ENCODE data around the gene GNG13. TPM values are rescaled to one million over a fixed set of nuclear protein-coding genes. Genes with fewer than 3 reads are reported as not detected.
A peak's percentile ranks its signal among the peaks of the same experiment; 100 is the strongest.
"Not testable (repeated sequence)": the region's sequence is repeated elsewhere in the genome, so short reads cannot be mapped to it uniquely, and the experiment has no call there.

The GNG13 gene
- total RNA-seq, 2 donors from 2014 or later: not detected

DNA sequence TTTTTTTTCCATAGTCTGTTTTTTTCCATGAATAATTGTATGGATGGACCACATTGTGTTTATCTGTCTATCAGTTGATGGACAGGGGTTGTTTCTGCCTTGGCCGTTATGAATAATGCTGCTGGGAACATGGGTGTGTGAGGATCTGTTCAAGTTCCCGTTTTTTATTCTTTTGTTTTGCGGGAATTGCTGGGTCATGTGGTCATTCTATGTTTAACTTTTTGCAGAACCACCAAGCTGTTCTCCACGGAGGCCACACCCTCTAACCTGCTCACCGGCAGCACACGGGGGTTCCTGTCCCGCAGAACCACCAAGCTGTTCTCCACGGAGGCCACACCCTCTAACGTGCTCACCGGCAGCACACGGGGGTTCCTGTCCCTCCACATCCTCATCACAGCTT, 45.9 kb downstream of the GNG13 start:
- peak in 1 of 4 donors; percentile 16 for DNase-seq
- intact Hi-C loops (cut with DNase I): no loop called here
- no peak overlapping the region for H3K27ac ChIP-seq
- no peaks in the 10 kb centered on the region for H3K36me3 ChIP-seq (replicated peaks in 1 of 2; ENCODE audit: insufficient read depth in 1 of 2, low read depth in 2 of 2)
- no peak for ATAC-seq
- peaks cover 6% of the 10 kb centered on the region for H3K4me1 ChIP-seq
- H3K4me3 ChIP-seq: no peak overlapping the region
- H3K9me3 ChIP-seq: no peaks in the 10 kb centered on the region
- WGBS, 2 donors: 42 to 58% methylated on average over 11 of the region's 11 CpGs
- no peaks in the 10 kb centered on the region for H3K27me3 ChIP-seq
- TF ChIP-seq POLR2A (IDR thresholded peaks at IDR 0.05): no peak
- TF ChIP-seq, protein P1, sequence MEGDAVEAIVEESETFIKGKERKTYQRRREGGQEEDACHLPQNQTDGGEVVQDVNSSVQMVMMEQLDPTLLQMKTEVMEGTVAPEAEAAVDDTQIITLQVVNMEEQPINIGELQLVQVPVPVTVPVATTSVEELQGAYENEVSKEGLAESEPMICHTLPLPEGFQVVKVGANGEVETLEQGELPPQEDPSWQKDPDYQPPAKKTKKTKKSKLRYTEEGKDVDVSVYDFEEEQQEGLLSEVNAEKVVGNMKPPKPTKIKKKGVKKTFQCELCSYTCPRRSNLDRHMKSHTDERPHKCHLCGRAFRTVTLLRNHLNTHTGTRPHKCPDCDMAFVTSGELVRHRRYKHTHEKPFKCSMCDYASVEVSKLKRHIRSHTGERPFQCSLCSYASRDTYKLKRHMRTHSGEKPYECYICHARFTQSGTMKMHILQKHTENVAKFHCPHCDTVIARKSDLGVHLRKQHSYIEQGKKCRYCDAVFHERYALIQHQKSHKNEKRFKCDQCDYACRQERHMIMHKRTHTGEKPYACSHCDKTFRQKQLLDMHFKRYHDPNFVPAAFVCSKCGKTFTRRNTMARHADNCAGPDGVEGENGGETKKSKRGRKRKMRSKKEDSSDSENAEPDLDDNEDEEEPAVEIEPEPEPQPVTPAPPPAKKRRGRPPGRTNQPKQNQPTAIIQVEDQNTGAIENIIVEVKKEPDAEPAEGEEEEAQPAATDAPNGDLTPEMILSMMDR (IDR thresholded peaks at IDR 0.05): no peak

DNA sequence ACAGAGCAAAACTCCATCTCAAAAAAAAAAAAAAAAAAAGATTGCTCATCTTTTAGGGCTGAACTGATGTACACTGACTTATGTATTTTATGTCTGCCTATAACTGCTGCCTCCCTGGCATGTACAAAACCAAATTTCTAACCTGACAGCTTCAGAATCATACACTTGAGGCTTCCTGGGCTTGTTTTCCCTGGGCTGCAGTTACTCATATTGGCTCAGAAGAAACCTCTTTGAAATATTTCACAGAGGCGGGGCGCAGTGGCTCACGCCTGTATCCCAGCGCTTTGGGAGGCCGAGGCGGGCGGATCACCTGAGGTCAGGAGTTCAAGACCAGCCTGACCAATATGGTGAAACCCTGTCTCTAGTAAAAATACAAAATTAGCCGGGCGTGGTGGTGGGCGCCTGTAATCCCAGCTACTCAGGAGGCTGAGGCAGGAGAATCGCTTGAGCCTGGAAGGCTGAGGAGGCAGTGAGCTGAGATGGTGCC, 46.4 kb downstream of the GNG13 start:
- DNase-seq; H3K9me3 ChIP-seq; H3K27ac ChIP-seq; intact Hi-C loops (cut with DNase I); H3K27me3 ChIP-seq; H3K4me1 ChIP-seq; ATAC-seq; H3K4me3 ChIP-seq; H3K36me3 ChIP-seq (replicated peaks in 1 of 2; ENCODE audit: insufficient read depth in 1 of 2, low read depth in 2 of 2): not testable (repeated sequence)
- 73 to 80% methylated on average over 11 of the region's 11 CpGs for WGBS, 2 donors

DNA sequence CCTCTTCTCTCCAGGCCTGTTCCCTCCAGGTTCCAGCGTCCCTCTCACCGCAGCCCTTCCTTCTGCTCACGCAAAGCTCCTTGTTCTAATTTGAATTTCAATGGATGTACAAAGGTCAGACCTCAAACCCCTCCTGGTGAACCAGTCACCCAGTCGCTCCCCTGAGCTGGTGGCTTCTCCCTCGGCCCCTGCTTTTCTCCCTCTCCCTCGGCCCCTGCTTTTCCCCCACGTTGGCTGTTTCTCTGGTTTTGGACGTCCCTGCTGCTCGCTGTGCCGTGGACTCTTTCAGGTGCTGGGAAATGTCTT, 48.6 kb downstream of the GNG13 start:
- no peaks in the 10 kb centered on the region for H3K36me3 ChIP-seq (replicated peaks in 1 of 2; ENCODE audit: insufficient read depth in 1 of 2, low read depth in 2 of 2)
- no peak for TF ChIP-seq POLR2A (IDR thresholded peaks at IDR 0.05)
- TF ChIP-seq, protein P1 (IDR thresholded peaks at IDR 0.05): no peak
- intact Hi-C loops (cut with DNase I): no loop called here
- H3K27me3 ChIP-seq: no peaks in the 10 kb centered on the region
- H3K27ac ChIP-seq: no peak overlapping the region
- DNase-seq (no peak), ATAC-seq (no peak)
- WGBS, 2 donors: 12 to 18% methylated on average over 10 of the region's 10 CpGs
- H3K4me3 ChIP-seq: no peak overlapping the region
- H3K9me3 ChIP-seq: no peaks in the 10 kb centered on the region
- H3K4me1 ChIP-seq: peaks cover 6% of the 10 kb centered on the region

DNA sequence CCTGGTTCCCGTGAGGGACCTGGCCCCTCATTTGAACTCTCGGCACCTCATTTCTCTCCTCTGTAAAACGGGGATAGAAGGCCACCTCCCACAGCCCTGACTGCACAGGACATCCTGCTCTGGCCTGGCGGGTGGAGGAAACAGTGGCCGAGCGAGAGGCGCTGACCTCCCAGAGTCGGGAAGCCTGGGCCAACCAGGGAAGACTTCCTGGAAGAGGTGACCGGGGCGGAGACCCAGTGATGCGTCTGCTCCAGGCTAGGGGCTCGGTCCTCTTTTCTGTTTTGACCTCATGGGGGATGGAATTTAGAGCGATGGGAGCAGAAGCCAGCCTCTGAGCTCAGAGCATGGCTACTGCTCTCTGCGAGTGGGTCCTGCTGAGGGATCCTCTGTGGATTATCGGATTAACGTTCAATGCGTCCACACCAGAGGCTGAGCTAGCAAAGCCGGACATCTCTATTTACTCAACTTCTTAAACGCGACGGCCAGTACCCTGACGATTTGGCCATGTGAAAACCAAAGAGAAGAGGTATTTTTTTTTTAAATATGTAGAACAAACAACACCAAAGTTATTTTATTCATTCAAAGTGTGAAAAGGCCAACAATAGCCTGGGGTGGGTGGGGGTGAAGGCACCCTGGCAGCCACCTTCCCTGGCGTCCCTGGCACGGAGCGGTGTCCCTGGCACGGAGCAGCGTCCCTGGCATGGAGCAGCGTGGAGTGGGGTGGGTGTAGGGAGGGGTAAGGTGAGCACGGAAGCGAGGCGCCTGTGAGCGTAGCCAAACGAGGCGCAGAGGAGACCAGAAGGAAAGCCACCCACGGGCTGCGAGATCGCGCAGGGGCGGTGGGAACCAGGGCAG, 49.2 kb downstream of the GNG13 start:
- no peaks in the 10 kb centered on the region for H3K27me3 ChIP-seq
- 25 to 31% methylated on average over 28 to 38 of the region's 39 CpGs for WGBS, 2 donors
- TF ChIP-seq, protein P1 (IDR thresholded peaks at IDR 0.05): no peak
- TF ChIP-seq POLR2A (IDR thresholded peaks at IDR 0.05): no peak
- no peaks in the 10 kb centered on the region for H3K9me3 ChIP-seq
- intact Hi-C loops (cut with DNase I): no loop called here
- no peak overlapping the region for H3K4me3 ChIP-seq
- H3K4me1 ChIP-seq: peaks cover 6% of the 10 kb centered on the region
- no peaks in the 10 kb centered on the region for H3K36me3 ChIP-seq (replicated peaks in 1 of 2; ENCODE audit: insufficient read depth in 1 of 2, low read depth in 2 of 2)
- peak; percentile 52 for ATAC-seq
- H3K27ac ChIP-seq: no peak overlapping the region
- DNase-seq: peak in 2 of 4 donors; percentile 28 to 47

DNA sequence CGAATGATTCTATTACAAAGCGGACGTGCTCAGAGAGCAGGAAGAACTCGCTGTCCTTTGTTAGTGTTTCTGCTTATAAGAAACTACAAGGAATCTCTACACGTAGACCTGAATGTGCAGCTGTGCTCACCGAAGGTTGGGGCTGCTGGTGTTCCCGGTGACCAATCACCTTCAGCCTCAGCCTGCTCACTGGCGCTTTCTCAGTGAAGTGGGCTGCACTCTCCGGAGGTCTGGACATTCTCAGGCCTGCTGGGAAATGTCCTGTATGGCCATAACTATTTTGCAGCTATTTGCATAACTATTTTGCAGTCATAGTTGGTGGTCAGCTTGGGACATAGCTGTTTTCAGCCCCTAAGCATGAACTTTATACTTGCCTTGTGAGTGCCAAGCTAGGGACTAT, 50.0 kb downstream of the GNG13 start:
- DNase-seq: no peak
- WGBS, 2 donors: 47 to 58% methylated on average over 8 to 9 of the region's 9 CpGs
- TF ChIP-seq POLR2A (IDR thresholded peaks at IDR 0.05): no peak
- TF ChIP-seq, protein P1 (IDR thresholded peaks at IDR 0.05): no peak
- ATAC-seq: no peak
- Histone ChIP-seq H3K9me3 (no peaks in the 10 kb centered on the region), H3K27ac (no peak overlapping the region), H3K4me3 (no peak overlapping the region), H3K36me3 (replicated peaks in 1 of 2; ENCODE audit: insufficient read depth in 1 of 2, low read depth in 2 of 2) (no peaks in the 10 kb centered on the region), H3K4me1 (peaks cover 6% of the 10 kb centered on the region), H3K27me3 (no peaks in the 10 kb centered on the region)
- intact Hi-C loops (cut with DNase I): no loop called here

All from body of pancreas (tissue), 4 donors.